ENCODE data around the gene FOXJ2. TPM values are rescaled to one million over a fixed set of nuclear protein-coding genes. Genes with fewer than 3 reads are reported as not detected.
"Not testable (repeated sequence)": the region's sequence is repeated elsewhere in the genome, so short reads cannot be mapped to it uniquely, and the experiment has no call there.

FOXJ2 gene
- total RNA-seq, 4 donors from 2014 or later = 17.4 to 29.0 (median 23.9) TPM

DNA sequence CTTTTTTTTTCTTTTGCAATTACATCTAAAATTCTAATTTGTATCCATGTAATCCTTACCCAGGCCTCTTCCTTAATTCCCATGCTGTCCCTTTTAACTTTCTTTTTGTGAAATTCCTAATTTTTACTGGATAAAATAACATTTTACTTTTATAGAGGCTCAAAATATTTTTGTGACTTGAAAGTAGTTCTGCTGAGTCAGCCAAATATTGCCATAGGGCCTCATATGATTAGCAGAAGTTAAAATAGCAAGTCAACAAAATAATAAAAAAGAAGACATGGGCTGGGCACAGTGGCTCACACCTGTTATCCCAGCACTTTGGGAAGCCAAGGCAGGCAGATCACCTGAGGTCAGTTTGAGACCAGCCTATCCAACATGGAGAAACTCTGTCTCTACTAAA, 31.6 kb downstream of the FOXJ2 start:
- no peak for DNase-seq (ENCODE audit: extremely low spot score)
- intact Hi-C loops (cut with DNase I) = no loop called here
- Histone ChIP-seq H3K27me3 (no peaks in the 10 kb centered on the region), H3K4me3 (peak overlapping the region in 1 of 4 donors; percentile 36), H3K9me3 (no peaks in the 10 kb centered on the region), H3K27ac (replicated peaks in 1 of 4) (peak overlapping the region in 1 of 4 donors; percentile 53), H3K4me1 (no peaks in the 10 kb centered on the region), H3K36me3 (no peaks in the 10 kb centered on the region)
- TF ChIP-seq POLR2AphosphoS5 (IDR thresholded peaks at IDR 0.05) (no peak), POLR2A (IDR thresholded peaks at IDR 0.05; ENCODE audit: low read depth) (no peak), EP300 (IDR thresholded peaks at IDR 0.05) (no peak)
- TF ChIP-seq, protein P1, sequence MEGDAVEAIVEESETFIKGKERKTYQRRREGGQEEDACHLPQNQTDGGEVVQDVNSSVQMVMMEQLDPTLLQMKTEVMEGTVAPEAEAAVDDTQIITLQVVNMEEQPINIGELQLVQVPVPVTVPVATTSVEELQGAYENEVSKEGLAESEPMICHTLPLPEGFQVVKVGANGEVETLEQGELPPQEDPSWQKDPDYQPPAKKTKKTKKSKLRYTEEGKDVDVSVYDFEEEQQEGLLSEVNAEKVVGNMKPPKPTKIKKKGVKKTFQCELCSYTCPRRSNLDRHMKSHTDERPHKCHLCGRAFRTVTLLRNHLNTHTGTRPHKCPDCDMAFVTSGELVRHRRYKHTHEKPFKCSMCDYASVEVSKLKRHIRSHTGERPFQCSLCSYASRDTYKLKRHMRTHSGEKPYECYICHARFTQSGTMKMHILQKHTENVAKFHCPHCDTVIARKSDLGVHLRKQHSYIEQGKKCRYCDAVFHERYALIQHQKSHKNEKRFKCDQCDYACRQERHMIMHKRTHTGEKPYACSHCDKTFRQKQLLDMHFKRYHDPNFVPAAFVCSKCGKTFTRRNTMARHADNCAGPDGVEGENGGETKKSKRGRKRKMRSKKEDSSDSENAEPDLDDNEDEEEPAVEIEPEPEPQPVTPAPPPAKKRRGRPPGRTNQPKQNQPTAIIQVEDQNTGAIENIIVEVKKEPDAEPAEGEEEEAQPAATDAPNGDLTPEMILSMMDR (IDR thresholded peaks at IDR 0.05) = no peak

GRCh38 chr12:8065991-8066594, 33.6 kb downstream of the FOXJ2 start, which contains the start of gene C3AR1:
TSS of gene C3AR1 (minus strand) at chr12:8066359. CDS start at chr12:8060185, 6,174 bp downstream.
- TF ChIP-seq EP300 (IDR thresholded peaks at IDR 0.05) (no peak), POLR2A (IDR thresholded peaks at IDR 0.05; ENCODE audit: low read depth) (no peak), POLR2AphosphoS5 (IDR thresholded peaks at IDR 0.05) (peak; percentile 16 to 69)
- TF ChIP-seq, protein P1 (IDR thresholded peaks at IDR 0.05) = no peak
- 66% methylated on average over 2 of the region's 2 CpGs for WGBS
- no peaks in the 10 kb centered on the region for H3K9me3 ChIP-seq
- no peaks in the 10 kb centered on the region for H3K36me3 ChIP-seq
- H3K27me3 ChIP-seq = no peaks in the 10 kb centered on the region
- H3K4me3 ChIP-seq = peak within 1 kb of the TSS in 3 of 4 donors; percentile 16 to 36 (median 28)
- intact Hi-C loops (cut with DNase I) = no loop called here
- DNase-seq (ENCODE audit: extremely low spot score) = no peak
- H3K27ac ChIP-seq (replicated peaks in 1 of 4) = peak within 1 kb of the TSS in 2 of 4 donors; percentile 48 to 53
- no peaks in the 10 kb centered on the region for H3K4me1 ChIP-seq

- Histone ChIP-seq H3K36me3 (no peaks in the 10 kb centered on the region), H3K9me3 (no peaks in the 10 kb centered on the region), H3K4me3 (no peak overlapping the region), H3K27me3 (no peaks in the 10 kb centered on the region), H3K4me1 (no peaks in the 10 kb centered on the region), H3K27ac (replicated peaks in 1 of 4) (no peak overlapping the region)
- no peak for DNase-seq (ENCODE audit: extremely low spot score)
- intact Hi-C loops (cut with DNase I) = no loop called here
- TF ChIP-seq EP300 (IDR thresholded peaks at IDR 0.05) = no peak
- TF ChIP-seq POLR2A (IDR thresholded peaks at IDR 0.05; ENCODE audit: low read depth) = no peak
- TF ChIP-seq POLR2AphosphoS5 (IDR thresholded peaks at IDR 0.05) = no peak
- TF ChIP-seq, protein P1 (IDR thresholded peaks at IDR 0.05) = no peak
These were observed 37.1 kb downstream of the FOXJ2 start for GRCh38 chr12:8069582-8069981.

DNA sequence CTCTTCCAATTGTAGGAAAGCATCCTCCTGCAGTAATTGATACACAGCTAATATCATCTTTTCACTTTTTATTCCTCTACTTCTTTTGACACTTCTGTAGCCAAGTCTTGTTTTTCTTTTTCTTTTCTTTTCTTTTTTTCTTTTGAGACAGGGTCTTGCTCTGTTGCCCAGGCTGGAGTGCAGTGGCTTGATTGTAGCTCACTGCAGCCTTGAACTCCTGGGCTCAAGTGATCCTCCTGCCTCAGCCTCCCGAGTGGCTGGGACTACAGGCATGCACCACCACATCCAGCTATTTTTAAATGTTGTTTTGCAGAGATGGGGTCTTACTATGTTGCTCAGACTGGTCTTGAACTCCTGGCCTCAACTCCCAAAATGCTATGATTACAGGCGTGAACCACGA, 39.3 kb downstream of the FOXJ2 start:
- H3K27me3 ChIP-seq; H3K4me3 ChIP-seq; DNase-seq (ENCODE audit: extremely low spot score); H3K9me3 ChIP-seq; H3K4me1 ChIP-seq; H3K27ac ChIP-seq (replicated peaks in 1 of 4); H3K36me3 ChIP-seq; intact Hi-C loops (cut with DNase I): not testable (repeated sequence)
- 87% methylated on average over 3 of the region's 3 CpGs for WGBS

DNA sequence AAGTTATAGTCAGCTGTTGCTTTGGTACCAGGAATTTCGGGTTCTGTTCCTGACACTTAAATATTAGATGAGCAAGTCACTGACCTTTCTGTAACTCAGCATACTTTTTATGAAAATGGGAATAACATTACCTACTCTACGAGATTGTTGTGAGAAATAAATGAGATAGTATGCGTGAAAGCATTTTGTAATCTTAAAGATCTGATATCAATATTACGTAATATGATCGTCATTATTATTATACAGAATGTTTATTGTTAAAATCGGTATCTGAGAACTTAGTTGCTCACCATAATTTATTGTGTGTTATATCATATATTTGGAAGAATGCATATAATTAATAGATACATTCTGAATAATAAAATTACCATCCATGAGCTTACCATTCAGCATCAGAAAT, 43.4 kb downstream of the FOXJ2 start:
- no peaks in the 10 kb centered on the region for H3K27me3 ChIP-seq
- H3K9me3 ChIP-seq = no peaks in the 10 kb centered on the region
- intact Hi-C loops (cut with DNase I) = loop anchor here (5.0 kb wide), 1 partner anchor 39 kb away; no protein-coding TSS in a partner anchor
- H3K36me3 ChIP-seq = no peaks in the 10 kb centered on the region
- TF ChIP-seq POLR2AphosphoS5 (IDR thresholded peaks at IDR 0.05) = no peak
- no peak for TF ChIP-seq EP300 (IDR thresholded peaks at IDR 0.05)
- TF ChIP-seq, protein P1 (IDR thresholded peaks at IDR 0.05) = no peak
- no peak for TF ChIP-seq POLR2A (IDR thresholded peaks at IDR 0.05; ENCODE audit: low read depth)
- H3K27ac ChIP-seq (replicated peaks in 1 of 4) = no peak overlapping the region
- DNase-seq (ENCODE audit: extremely low spot score) = no peak
- no peak overlapping the region for H3K4me3 ChIP-seq
- 89% methylated on average over 6 of the region's 6 CpGs for WGBS
- peaks cover under 1 to 4% (median 3%) of the 10 kb centered on the region in 4 donors for H3K4me1 ChIP-seq

Measured in esophagus muscularis mucosa (tissue), 4 donors.